GM12873 (cell line): ENCODE results near the gene SLC7A4.

Experiments used
- CTCF ChIP-seq: IDR thresholded peaks from 2 replicates; pipeline ENCODE4 v1.5.1; 2012; ENCODE audit warnings: low read depth, mild to moderate bottlenecking, moderate library complexity, low read length, control low read depth; ENCODE audit not compliant: insufficient read depth; ENCODE audit errors: missing control alignments

The SLC7A4 gene

DNA sequence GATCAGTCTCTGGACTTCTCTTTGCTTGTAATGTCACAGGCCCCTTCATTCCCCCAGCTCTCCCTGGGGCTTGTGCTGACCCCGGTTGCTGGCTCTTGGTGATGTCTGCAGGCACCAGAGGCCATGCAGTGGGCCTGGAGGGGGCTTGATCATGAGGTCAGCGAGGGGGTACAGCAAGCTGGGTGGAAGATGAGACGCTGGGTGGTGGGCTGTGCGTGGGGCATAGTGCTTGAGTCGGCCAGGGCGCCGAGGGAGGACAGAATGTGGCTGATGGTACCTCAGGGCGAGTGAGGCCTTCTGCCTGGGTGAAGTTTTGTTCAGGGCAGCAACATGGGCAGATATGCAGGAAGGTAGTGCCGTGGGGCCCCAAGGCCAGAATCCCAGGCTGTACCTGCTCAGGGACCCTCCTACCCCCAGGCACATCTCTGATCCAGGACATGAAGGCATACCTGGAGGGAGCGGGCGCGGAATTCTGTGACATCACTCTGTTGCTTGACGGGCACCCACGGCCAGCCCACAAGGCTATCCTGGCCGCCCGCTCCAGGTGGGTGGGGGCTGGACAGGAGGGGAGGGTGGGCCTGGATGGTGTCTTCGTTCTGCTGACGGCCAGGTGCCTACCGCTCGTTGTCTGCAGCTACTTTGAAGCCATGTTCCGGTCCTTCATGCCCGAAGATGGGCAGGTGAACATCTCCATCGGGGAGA lies 36.9 kb downstream of the SLC7A4 start:
- TF ChIP-seq CTCF, result no peak

- TF ChIP-seq CTCF, result no peak
These were observed 37.5 kb downstream of the SLC7A4 start for GRCh38 chr22:20994902-20995241.

DNA sequence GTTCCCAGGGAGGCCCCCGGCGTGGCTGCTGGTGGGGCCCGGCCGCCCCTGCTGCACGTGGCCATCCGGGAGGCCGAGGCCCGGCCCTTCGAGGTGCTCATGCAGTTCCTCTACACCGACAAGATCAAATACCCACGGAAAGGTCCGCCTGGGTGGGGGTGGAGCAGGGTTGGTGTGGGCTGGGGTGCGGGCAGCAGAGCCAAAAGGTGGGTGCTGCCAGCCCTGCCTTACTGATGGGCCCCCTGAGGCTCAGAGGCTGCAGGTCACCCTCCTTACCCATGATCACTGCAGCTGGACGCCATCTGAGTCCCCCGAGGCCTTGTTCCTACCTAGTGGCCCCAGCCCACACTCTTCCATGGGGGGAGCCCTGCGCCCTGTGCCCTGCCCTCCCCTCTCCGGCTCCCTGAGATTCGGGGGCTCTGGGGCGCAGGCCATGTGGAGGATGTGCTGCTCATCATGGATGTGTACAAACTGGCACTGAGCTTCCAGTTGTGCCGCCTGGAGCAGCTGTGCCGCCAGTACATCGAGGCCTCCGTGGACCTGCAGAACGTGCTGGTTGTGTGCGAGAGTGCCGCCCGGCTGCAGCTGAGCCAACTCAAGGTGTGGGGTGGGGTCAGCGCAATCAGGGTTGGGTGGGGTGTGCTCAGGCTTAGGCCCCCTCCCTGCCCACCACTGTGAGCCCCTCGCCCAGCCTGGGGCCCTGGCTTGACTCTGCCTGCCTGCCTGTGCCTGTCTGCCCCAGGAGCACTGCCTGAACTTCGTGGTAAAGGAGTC lies 38.0 kb downstream of the SLC7A4 start:
- no peak for TF ChIP-seq CTCF

DNA sequence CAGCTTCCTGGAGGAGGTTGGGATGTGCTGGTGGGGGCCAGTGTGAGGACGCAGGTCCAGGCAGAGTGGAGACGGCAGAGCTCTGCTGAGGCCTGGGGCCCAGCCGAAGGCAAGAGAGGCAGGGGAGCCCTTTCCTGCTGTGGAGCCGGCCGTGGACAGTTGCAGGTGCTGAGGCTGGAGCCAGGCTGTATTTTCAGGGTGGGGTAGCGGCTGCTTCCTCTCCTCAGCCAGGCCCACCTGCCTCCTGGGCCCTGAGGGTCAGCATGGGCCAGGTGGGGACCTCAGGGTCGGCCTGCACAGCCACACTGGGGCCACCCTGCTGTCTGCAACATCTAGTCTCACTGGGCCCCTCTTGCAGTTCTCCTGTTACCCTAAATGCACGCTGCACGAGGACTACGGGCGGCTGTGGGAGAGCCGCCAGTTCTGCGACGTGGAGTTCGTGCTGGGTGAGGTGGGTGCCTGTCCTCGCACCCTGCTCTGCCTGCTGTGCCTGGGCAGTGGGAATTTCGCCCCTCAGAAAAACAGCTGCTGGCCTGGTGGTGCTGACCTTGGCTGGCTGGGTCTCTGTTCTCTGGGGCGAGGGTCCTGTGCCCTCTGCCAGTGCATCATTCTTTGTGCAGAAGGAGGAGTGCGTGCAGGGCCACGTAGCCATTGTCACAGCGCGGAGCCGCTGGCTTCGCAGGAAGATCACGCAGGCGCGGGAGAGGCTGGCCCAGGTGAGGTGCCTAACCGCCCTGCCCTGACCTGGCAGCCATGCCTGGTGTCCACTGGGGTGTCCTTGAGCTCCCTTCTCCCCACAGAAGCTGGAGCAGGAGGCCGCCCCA lies 38.8 kb downstream of the SLC7A4 start:
- TF ChIP-seq CTCF, result no peak

DNA sequence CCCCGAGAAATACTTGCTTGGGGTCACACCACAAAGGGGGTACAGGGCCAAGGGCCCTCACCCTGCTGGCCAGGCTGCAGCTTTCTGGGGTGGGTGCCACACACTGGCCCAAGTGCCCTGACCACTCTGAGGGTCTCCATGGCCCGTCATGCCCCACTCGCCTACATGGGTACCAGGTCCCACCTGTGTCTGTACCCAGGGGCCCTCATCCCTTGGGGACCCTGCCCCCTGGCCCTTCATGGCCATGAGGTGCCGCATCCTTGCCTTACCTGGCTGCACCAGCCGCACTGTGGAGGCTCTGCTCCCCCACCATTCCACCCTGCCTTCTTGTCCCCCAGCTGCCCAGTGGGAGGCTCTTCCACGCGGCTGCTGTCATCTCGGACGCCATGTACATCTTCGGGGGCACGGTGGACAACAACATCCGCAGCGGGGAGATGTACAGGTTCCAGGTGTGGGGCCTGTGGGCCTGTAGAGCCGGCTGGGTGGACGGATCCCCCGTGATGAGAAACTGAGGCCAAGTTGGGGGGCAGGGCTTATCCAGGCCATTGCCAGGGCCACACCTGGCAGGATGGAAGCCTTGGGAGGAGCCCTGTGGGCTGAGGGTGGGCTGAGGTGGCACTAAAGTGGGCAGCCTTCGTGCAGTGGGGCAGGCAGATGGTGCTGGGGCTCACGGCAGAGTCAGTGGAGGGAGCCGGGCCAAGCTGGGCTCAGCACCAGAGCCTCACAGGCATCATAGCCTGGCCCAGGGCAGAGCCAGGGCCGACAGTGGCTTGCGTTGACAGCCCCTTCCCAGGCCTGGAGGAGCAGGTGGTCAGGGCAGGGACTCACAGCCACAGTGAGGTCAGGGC lies 39.7 kb downstream of the SLC7A4 start:
- TF ChIP-seq CTCF, result no peak

DNA sequence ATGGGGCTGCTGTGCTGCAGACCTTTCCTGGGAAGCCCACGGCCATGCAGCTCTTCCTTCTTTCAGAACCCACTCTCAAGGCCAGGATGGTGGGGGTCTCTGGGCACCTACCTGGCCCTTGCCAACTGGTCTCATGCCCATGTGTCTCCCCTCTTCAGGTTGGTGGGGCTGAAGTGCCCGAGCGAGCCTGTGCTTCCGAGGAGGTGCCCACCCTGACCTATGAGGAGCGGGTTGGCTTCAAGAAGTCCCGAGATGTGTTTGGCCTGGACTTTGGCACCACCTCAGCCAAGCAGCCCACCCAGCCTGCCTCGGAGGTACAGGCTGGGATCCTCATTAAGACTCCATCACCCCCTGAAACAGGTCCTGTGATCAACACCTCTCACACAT lies 40.3 kb downstream of the SLC7A4 start:
- no peak for TF ChIP-seq CTCF
